Activated naive CD8-positive, alpha-beta T cell treated with anti-CD3 and anti-CD28 coated beads, Interleukin-2, amount 50 U/mL, for 16 hours (primary cell): Measurements from ENCODE around the gene NAALADL1.

Experiments used
- DNase-seq: peaks from one replicate; pipeline ENCODE4 v3.0.0-alpha.2; 2020; ENCODE audit warnings: low read depth, low spot score

NAALADL1 gene, protein sequence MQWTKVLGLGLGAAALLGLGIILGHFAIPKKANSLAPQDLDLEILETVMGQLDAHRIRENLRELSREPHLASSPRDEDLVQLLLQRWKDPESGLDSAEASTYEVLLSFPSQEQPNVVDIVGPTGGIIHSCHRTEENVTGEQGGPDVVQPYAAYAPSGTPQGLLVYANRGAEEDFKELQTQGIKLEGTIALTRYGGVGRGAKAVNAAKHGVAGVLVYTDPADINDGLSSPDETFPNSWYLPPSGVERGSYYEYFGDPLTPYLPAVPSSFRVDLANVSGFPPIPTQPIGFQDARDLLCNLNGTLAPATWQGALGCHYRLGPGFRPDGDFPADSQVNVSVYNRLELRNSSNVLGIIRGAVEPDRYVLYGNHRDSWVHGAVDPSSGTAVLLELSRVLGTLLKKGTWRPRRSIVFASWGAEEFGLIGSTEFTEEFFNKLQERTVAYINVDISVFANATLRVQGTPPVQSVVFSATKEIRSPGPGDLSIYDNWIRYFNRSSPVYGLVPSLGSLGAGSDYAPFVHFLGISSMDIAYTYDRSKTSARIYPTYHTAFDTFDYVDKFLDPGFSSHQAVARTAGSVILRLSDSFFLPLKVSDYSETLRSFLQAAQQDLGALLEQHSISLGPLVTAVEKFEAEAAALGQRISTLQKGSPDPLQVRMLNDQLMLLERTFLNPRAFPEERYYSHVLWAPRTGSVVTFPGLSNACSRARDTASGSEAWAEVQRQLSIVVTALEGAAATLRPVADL

DNA sequence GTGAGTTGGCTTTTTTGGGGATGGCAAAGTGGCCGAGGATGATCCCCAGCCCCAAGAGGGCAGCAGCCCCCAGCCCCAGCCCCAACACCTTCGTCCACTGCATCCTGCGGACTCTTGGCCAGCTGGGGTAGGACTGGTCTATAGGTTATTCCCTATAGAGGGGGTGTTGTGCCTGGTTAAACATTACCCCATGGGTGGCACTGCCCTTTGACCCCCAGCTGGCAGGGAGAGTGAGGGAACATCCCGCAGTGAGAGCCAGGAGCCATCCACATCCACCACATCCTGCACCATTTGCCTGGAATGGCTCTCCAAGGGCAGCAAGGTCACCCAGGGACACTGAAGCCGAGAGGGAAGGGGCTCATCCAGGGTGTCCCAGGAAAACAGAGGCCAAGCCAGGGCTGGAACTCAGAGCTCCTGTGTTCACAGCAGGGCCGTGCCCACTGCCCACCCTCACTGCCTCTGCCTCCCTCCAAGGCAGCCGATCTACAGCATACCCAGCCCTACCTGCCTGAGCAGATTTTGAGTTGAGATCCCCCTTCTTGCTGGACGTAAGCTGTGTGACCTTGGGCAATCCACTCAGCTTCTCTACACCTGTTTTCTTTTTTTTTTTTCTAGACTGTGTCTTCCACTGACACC, at the start of gene NAALADL1:
Gene NAALADL1, minus strand, starts transcription at position 135 of the 636 bp plus-strand sequence. Its CDS starts 32 bp downstream, at position 103.
- no peak for DNase-seq

DNA sequence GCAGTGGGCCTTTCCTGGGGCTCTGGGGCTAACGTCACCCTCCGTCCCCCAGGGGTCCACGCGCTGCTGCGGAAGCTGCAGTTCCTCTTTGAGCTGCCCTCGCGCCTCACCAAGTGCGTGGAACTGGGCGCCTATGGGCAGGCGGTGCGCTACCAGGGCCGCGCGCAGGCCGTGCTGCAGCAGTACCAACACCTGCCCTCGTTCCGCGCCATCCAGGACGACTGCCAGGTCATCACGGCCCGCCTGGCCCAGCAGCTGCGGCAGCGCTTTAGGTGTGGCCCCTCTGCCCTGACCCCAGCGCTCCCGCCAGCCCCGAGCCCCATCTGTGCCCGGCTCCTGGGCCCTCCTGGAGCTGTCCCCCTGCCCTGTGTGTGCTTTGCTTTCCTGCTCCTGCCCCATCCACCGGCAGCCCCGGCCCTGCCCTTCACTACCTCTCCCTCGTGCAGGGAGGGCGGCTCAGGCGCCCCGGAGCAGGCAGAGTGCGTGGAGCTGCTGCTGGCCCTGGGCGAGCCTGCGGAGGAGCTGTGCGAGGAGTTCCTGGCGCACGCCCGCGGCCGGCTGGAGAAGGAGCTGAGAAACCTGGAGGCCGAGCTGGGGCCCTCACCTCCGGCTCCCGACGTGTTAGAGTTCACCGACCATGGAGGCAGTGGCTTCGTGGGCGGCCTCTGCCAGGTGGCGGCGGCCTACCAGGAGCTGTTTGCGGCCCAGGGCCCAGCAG, 49.6 kb upstream of the NAALADL1 start:
- no peak for DNase-seq

DNA sequence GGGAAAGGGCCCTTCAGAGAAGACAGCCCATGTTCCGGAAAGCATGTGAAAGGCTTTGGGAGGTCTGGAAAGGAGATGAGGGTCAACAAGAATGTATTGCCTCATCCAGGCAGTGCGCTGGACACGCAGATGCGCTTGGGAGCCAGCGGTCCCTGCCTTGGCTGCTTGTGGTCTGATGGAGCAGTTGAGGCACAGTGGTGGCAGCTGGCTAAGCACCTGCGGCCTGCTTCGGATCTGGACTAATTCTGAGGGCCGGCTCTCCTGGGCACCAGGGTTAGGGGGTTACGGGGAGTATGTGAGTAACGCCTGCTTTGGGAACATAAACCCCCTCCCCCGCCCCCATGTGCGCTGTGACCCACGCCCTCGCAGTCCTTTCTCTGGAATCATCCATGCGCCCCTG, 48.7 kb upstream of the NAALADL1 start:
- DNase-seq: no peak

DNA sequence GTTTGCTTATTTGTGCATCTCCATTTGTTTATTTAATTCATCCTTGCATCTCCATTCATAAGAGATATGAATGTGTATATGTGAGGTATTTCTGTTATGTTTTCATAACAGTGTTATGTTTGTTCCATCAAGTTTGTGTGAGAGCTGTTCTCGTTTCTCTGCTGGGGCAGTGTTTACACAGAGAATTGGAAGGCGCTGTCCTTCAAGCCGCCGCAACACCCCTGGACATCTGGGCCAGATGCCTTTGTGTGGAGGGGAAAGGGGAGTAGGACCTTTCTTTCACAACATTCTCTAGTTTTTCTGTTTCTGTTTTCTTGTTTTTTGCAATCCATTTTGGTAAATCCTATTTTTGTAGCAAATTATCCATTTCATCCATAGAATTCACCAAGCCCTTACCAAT, 46.3 kb upstream of the NAALADL1 start:
- no peak for DNase-seq

DNA sequence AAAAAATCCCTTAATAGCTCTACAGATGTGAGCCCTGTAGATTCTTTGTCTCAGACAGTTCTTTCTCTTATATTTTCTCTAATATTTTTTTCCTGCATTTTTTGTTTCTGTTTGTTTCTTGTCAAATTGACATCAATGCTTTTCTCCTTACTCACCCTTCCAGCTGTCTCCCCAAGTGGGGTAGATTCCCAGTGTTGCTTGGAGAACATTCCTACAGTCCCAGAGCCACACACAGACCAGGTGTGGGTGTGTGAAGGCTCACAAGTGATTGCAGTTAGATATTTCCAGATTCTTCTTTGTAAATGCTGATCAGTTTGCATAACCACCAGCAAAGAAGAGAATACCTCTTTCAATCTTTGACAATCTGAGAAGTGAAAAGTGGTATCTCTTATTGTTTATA, 45.1 kb upstream of the NAALADL1 start:
- no peak for DNase-seq

DNA sequence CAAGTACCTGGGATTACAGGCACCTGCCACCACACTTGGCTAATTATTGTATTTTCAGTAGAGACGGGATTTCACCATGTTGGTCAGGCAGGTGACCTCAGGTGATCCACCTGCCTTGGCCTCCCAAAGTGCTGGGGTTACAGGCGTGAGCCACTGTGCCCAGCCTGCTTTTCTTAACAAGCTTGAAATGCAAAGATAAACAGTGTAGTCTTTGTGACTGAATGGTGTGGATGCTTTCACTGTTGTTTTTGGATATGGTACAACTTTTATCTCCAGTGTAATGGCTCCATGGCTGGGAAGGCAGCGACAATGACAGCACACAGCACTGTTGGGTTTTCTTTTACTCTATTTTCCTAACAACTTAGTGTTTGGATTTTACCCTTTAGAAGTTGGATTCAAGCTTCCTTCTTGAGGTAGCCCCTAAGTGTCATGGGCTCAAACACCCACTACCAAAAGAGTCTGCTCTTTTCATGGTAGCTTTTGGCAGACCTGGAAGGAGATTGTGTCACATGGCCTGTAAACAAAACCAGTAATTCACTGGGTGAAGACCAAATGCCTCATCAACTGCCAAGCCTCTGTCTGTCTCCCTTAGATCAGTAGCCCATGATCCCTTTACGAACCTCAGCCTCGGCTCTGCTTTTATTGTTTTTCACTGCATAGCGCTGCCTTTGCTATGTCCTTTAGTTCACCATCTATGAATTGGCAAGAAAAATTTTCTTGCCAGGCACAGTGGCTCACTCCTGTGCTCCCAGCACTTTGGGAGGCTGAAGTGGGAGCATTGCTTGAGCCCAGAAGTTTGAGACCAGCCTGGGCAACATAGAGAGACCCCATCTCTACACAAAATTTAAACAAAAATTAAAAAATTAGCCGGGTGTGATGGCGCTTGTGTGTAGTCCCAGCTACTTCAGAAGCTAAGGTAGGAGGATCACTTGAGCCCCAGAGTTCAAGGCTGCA, 44.1 kb upstream of the NAALADL1 start:
- DNase-seq: no peak

DNA sequence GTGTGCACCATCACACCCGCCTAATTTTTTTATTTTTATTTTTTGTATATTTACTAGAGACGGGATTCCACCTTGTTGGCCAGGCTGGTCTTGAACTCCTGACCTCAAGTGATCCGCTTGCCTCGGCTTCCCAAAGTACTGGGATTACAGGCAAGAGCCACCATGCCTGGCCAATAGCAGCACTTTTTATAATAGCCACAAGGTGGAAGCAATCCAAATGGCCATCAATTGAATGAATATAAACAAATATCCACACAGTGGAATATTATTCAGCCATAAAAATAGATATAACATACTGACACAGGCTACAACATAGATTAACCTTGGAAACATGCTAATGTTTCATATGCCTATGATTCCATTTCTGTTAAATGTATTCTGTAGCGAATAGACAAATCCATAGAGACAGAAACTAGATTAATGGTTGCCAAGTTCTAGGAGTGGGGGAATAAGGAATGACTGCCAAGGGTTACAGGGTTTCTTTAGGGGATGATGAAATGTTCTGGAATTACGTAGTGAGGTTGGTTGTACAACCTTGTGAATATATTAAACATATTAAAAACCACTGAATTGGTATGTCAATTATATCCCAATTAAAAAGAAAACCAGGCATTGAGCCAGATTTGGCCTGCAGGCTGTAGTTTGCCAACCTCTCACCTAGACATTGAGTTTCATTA, 42.5 kb upstream of the NAALADL1 start:
- DNase-seq: no peak

DNA sequence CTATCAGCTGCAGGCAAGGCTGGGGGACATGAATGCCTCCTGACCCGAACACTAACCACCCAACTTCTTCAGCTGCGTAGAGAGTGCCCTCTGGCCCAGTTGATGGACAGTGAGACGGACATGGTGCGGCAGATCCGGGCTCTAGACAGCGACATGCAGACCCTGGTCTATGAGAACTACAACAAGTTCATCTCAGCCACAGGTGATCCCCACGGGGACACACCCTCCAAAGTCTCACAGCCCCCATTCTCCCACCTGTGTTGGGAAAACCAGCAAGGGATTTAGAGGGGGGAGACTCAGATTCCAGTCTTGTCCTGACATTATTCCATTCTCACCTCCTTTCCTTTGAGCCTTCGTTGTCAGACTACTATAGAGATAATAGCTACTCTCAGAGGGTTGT, 38.6 kb upstream of the NAALADL1 start:
- no peak for DNase-seq

DNA sequence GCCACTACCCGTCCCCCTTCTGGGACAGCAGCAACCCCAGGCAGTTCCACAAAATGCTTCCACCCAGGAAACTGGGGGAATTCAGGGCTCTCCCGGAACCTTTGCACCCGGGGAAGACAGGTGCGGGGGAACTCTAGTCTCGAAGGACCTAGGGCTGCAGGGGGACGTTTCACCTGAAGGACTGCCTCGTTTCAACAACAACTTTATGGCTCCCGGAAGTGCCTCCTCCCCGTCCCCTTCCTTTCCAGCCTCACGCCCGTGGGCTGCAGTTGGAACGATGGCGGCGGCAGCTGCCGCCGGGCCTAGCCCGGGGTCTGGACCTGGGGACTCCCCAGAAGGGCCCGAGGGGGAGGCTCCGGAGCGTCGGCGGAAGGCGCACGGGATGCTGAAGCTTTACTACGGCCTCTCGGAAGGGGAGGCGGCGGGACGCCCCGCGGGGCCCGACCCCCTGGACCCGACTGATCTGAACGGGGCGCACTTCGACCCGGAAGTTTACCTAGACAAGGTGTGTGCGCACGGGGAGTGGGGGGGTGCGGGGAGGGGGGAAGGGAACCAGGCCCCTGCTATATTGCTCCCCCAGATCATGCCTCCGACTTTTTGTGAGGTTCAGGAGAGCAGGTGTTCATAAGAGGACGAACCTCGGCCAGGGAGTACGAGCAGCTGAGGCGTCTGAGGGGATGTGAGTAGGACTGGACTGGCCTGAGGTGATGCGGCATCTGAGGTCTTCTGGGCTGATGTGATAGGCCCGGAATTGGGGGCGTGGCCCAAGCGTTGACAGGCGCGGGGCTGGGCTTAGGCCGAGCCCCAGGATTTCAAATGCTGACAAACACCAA, 37.8 kb upstream of the NAALADL1 start, which contains the start of gene VPS51:
Gene VPS51, plus strand, starts transcription at position 241 of the 833 bp plus-strand sequence. Its CDS starts 37 bp downstream, at position 278.
- peak; percentile 60 for DNase-seq

DNA sequence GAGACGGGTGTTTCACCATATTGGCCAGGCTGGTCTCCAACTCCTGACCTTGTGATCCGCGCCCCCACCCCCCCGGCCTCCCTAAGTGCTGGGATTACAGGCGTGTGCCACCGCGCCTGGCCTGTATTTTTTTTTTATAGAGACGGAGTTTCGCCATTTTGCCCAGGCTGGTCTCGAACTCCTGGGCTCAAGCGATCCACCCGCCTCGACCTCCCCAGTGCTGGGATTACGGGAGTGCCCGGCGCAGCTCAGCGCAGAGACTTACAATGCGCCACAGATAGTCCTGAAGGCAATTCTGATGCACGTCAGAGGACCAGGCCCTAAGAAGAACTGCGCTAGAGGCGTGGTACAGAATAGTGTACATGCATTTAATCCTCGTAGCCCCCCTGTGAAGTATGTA, 37.1 kb upstream of the NAALADL1 start:
- DNase-seq: no peak

DNA sequence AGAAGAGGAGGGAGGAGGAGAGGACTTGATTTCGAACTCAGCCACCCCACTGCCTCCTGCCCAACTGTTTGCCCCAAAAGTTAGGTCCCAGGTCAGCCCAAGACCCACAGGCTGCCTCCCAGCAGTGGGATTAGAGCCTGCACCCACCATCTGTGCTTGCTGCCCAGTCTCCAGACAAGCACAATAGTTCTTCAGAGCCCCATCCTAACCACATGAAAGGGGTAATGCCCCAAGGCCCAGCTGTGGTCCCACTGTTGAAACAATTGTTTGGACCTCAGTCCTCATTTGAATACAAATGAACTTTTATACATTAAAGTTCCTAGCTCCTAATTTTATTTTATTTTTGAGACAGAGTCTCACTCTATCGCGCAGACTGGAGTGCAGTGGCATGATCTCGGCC, 32.3 kb upstream of the NAALADL1 start:
- DNase-seq: no peak

DNA sequence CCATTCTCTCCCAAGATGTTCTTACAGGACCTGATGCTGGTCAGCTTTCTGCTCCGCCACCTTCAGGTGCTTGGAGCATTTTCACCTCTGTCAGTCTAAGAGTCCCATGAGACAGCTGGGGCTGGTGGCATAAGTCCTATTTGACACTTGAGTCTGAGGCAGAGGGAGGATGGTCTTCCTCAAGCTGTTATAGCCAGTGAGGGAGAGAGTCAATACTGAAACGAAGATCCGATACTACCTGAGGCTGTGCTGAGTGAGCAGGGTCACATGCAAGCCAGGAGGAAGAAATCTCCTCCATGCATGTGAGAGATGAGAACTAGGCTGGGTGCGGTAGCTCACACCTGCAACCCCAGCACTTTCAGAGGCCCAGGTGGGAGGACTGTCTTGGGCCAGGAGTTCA, 31.3 kb upstream of the NAALADL1 start:
- DNase-seq: no peak

DNA sequence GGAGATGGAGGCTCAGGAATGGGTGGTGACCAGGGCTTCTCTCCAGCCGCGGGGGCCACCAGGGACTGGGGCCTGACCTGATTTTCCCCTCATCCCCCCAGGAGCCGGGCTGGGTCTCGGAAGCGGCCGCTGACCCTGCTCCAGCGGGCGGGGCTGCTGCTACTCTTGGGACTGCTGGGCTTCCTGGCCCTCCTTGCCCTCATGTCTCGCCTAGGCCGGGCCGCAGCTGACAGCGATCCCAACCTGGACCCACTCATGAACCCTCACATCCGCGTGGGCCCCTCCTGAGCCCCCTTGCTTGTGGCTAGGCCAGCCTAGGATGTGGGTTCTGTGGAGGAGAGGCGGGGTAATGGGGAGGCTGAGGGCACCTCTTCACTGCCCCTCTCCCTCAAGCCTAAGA, 29.5 kb upstream of the NAALADL1 start:
- DNase-seq: no peak

DNA sequence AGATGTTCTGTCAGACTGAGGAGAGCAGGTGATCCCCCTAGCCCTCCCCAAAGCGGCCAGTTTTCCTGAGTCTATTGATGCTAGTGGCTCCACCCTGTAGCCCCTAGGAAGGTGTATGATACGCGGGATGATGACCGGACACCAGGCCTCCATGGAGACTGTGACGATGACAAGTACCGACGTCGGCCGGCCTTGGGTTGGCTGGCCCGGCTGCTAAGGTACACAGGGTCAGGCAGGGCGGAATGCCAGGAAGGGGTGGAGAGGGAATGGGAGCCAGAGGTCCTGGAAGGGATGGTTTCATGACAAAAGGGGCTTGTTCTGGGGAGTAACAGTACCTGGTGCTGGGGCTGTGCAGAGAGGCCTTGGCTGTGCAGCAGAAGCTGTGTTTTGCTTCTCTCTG, 28.9 kb upstream of the NAALADL1 start:
- DNase-seq: no peak

DNA sequence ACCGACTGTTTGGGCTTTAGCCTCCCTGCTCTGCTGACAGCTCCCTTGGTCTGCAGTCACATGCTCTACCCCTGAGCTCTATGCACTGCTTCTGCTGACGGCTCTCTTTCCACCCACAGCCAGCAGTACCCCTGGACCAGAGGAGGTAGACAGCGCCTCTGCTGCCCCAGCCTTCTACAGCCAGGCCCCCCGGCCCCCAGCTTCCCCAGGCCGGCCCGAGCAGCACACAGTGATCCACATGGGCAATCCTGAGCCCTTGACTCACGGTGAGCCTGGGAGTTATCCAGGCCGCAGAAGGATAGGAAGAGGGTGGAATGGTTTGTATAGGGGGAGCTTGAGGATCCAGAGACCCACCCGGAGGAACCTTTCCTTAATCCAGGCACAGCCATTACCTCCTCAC, 28.5 kb upstream of the NAALADL1 start:
- no peak for DNase-seq

DNA sequence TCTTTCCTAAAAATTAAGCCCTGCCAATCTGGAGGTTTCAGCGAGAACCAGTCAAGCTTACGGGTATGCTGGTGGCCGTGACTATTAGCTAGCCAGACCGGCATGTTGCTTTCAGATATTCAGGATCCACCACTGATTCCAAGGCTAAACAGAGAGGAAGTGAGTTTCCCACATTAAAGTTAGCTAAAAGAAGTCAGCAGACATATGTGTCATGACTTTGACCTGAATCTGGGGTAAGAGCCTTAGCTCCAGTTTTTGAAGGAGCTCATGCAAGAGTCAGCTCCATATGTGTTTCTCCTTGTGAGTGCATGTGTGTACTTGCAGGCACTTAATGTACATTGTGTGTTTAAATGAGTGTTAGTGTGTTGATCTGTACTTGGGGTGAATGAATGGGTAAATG, 27.1 kb upstream of the NAALADL1 start:
- DNase-seq: no peak

DNA sequence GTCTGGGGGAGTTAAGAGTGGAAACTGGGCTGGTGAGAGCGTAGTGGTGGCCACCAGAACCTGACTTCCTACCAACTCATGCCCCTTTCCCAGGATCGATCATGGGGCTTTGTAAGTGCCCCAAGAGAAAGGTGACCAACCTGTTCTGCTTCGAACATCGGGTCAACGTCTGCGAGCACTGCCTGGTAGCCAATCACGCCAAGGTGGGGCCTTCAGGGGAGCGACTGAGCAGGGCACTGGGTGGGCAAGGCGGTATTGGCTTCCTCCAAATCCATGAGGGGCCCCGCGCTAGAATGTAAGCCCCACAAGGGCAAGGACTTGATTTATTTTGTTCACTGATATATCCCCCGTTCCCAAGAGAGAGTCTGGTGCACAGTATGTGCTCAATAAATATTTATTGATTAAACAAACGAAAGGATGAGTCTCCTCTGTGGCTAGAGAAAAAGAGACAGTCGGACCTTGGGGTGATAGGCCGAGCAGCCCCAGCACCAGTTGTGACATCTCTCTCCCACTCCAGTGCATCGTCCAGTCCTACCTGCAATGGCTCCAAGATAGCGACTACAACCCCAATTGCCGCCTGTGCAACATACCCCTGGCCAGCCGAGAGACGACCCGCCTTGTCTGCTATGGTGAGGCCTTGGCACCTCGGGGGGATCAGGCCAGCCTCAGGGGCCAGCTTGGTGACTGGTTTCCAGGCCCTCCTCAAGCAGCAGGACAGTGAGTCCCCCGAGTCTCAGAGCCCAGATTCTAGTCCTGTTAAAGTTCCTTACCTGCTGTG, 26.4 kb upstream of the NAALADL1 start:
- no peak for DNase-seq

DNA sequence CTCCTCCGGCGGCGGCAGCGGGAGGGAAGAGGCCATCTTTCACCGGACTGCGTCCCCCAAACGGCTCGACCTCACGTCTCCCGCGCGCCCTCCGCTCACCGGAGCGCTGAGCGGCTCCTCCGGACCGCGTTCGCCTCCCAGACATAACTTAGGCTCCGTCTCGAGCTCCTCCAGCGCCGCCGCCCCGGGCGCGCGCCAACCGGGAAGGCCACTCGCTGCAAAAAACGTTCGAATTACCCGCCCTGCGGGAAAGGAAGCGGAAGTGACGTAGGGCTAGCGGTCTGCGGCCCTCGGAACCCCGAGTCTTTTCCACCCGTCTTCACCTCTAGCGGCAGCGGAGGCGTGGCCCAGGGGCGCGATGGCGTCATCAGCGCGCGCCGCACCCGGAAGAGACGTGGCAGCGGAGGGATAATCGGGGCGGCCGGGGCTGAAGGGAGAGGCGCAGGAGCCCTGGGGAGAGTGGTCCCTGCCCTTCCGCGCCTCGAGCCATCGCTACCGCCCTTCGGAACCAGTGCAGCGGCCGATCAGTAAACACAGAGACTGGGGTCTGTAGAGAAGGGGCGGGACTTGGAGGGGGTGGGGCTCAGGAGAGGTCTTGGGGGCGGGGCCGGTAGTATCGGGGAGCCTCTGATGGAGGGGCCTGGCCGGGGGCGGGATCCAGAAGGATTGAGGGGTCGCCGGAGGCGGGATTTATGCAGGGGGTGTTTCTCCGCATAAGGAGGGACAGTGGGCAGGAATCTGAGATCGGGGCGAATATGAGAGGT, 25.7 kb upstream of the NAALADL1 start, which contains the start of the genes CDCA5 and ZFPL1:
Gene CDCA5, minus strand, starts transcription at position 207 of the 764 bp plus-strand sequence. Its CDS starts 62 bp downstream, at position 145.
Gene ZFPL1, plus strand, starts transcription at position 389 of the 764 bp plus-strand sequence. CDS start 477 bp downstream, outside the sequence.
- DNase-seq: peak; percentile 88
